Measurements from ENCODE around the gene TENM4.

DNA sequence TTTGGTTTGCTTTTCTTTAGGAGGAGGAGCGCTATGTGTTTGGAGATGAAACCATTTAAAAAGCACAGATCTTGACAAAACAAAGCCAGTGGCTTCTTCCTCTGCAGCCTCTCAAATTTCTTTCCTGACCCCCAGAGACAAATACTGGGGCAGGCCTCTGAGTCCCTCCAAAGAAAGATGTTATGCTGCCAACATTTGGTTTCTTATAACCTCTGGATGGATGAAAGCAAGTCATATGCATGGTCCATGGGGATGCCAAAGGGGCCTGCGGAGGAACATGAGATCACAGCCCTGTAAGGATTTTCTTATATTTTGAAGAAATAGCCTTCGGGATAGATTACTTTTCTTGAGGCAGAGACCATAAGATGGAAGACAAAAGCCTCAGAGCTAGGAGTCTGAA, 179.1 kb downstream of the TENM4 start:
- TF ChIP-seq CTCF (IDR thresholded peaks at IDR 0.05) (no peak), POLR2A (IDR thresholded peaks at IDR 0.05) (no peak)

Data from uterus (tissue), 2 donors.